VCaP (cell line): ENCODE results near the gene TMEM200B.

Experiments
- H3K27ac ChIP-seq: fragments of 450-650 bp; 2 replicates; pipeline ENCODE4 v1.5.1; 2017
- TF ChIP-seq, protein P1 (sequence below): fragments of 450-650 bp; conservative IDR thresholded peaks from 2 replicates; pipeline ENCODE4 v1.5.1; 2017; ENCODE audit warnings: mild to moderate bottlenecking, moderate library complexity

Gene TMEM200B

DNA sequence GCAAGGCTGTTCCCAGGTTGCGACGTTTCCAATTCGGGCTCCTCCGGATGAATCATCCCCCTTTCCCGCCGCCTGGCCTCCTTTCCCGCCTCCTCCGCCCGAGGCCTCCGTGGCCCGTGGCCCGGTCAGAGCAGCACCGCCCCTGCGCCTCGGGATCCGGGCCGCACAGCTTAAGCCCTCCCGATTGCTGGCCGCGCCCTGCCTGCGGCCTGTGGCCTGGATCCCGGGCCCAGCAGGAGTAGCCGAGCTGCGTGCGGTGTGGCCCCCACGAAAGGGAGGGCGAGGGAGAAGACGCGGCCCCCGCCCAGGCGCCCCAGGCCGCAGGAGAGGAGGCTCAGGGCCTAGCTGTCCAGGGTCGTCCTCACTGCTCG, 1.0 kb downstream of the TMEM200B start:
- no peak overlapping the region for H3K27ac ChIP-seq
- TF ChIP-seq, protein P1, sequence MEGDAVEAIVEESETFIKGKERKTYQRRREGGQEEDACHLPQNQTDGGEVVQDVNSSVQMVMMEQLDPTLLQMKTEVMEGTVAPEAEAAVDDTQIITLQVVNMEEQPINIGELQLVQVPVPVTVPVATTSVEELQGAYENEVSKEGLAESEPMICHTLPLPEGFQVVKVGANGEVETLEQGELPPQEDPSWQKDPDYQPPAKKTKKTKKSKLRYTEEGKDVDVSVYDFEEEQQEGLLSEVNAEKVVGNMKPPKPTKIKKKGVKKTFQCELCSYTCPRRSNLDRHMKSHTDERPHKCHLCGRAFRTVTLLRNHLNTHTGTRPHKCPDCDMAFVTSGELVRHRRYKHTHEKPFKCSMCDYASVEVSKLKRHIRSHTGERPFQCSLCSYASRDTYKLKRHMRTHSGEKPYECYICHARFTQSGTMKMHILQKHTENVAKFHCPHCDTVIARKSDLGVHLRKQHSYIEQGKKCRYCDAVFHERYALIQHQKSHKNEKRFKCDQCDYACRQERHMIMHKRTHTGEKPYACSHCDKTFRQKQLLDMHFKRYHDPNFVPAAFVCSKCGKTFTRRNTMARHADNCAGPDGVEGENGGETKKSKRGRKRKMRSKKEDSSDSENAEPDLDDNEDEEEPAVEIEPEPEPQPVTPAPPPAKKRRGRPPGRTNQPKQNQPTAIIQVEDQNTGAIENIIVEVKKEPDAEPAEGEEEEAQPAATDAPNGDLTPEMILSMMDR, result no peak

DNA sequence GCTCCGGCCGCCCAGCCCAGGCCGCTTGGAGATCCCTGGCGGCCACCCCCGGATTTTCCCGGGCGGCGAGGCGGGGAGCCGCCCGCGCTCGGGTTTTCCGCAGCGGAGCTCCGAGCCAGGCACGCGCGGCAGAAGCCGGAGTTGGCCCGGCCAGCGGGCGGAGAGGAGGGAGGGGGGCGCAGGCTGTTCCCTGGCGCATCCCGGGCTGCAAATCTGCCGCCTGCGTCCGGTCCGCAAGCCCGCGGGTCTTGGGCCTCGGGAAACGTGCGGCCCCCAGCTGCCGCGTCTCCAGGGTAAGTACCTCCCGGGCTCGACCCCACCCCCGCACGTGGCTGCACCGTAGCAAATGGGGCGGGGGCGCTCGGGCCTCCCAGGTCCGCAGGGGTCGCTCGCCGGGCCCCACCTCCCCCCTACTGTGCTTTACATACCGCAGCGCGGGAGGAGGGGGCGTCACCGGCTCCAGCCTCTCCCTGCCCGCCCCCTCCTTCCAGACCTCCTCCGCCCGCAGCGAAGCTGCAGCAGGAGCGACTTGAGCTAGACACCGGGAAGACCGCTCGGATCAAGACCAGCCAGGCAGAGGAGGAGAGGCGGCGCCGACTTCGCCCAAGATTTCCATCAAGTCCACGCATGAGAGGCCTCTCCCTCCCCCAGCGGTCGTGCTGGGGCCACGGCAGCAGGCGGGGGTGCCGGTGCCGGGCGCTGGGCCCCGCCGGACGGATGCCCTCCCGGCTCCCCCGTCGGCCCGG, 1.6 kb downstream of the TMEM200B start:
- TF ChIP-seq, protein P1, result no peak
- no peak overlapping the region for H3K27ac ChIP-seq

DNA sequence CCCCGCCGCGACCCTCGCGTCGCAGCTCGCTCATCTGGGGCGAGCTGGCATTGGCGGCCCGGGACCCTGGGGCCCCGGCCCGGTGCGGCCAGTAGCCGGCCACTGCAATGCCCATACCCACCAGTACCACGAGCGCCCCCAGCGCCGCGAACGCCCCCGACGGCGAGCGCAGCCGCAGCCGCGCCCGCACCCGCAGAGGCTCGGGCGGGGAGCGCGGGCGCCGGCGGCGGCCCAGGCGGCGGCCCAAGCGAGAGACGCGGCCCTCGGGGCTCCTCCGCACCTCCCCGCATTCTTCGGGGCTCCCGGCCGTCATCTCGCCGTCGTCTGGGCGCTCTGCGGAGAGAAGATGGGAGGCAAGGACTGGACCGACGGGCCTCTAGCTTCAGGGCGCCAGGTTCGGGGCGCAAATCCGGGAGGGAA, 2.2 kb downstream of the TMEM200B start:
- H3K27ac ChIP-seq, result no peak overlapping the region
- TF ChIP-seq, protein P1, result peak; percentile 18; the same call in 1 of the 2 replicates

DNA sequence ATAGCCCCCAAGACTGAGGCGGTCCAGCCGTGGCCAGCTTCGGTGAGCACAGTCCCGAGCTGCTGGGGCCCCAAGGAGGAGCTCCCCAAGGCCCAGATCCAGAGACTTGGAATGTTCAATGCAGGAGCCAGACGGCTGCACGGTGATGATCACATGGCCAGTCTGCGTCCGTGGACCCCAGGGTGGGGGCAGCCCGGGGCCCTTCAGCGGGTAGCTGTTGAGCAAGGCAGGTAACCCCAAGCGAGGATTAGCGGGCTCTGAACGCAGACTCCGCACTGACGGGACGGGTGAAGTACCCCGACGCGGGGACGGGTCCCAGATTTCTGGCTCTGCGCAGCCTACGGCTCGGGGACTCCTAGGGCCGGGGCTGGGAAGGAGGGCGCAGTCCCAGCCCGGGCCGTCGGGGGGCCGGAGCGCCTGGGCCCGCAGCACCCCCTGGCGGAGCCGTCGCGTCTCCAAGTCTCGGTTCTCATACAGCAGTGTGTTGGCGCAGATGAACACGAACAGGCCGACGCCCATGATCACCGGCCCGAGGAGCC, 2.7 kb downstream of the TMEM200B start:
- H3K27ac ChIP-seq, result no peak overlapping the region
- TF ChIP-seq, protein P1, result peak; percentile 39; the same call in 1 of the 2 replicates

DNA sequence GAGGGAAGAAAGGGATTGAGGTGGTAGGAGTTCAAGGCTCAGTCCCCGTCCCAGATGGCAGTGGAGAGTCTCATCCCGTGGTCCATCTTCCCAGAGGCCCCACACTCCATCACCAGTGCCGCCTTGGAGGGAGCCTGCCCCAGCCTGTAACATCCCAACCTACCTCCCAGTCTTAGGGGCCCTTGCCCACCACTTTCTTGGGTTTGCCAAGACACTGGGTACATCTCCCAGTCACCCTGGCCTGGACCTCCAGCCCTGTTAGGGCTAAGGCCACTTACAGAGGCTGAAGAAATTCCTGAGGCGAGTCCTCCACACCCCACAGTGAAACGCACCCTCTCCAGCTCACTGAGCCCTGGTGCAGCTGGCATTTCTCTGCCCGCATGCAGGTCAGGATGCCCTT, 3.3 kb downstream of the TMEM200B start:
- H3K27ac ChIP-seq, result no peak overlapping the region
- TF ChIP-seq, protein P1, result no peak

DNA sequence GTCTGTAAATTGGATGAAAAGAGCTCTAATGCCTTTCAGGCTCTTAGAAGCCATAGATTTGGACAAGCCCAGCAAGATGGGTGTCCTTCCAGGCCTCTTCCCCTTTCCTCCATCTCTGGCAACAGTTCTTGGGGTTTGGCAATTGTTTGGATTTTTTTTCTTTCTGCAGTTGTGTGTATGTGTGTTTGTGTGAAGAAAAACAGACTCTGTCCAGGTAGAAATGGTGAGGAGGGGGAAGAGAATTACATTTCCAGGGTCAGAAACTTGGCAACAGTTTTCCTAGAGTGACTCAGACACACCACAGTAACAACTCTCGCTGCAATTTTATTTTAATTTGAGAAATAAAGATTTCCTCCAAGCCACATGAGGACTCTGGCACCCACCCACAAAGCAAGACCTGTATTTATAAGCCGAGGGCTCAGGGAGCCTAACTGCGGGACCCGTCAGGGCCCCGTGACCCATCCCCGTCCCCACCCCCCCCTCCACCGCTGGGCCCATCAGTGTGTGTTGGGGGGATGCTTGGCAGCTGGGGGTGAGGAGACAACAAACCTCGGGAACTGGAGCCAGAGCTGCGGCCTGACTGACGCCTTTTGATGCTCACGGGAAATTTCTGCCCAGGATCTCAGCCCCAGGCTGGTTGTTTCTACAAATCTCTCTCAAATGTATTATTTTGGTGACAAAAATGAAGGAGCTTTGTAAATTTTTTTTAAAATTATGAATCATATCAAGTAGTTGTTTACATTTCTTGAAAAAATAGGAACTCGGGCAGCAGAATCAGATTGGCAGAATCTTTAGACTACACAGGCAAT, 4.4 kb downstream of the TMEM200B start:
- TF ChIP-seq, protein P1, result no peak
- no peak overlapping the region for H3K27ac ChIP-seq

DNA sequence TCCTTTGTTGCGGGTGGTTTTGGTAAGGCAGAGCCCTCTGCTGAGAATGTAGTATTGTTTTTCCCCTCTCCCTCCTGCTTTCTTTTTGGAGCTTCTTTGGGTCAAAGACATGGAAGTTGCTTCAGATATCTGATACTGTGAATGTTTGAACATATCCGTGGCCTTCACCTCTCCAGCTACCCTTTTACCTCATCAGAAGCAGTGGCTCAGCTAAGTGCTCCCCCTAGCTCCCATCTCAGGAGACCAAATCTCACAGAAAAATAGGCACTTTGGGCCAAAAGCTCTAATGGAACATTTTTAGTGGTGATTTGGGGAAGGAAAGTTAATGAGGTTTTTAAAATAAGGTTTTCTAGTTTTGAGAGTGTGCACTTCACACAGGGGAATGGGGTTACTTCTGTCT, 6.3 kb downstream of the TMEM200B start:
- no peak overlapping the region for H3K27ac ChIP-seq
- TF ChIP-seq, protein P1, result no peak
